Breast epithelium (tissue), 4 donors: ENCODE data around the gene RPL13. TPM values are rescaled to one million over a fixed set of nuclear protein-coding genes. Genes with fewer than 3 reads are reported as not detected.

ENCODE experiments used
- DNase-seq, 2 donors: peaks; one replicate each; pipeline ENCODE4 v3.0.0-alpha.2; 2019; ENCODE audit warnings: low spot score in 2 of 2
- H3K27ac ChIP-seq, 2 donors: fragments of 200-600 bp; sonication (generic) in 1 of 2; one replicate each; pipeline ENCODE4 v1.5.1; 2016 to 2019; ENCODE audit warnings: mild to moderate bottlenecking in 1 of 2
- H3K27me3 ChIP-seq, 2 donors: fragments of 200-600 bp; sonication (generic) in 1 of 2; one replicate each; pipeline versions ENCODE4 v1.5.1 to v1.6.0; 2017 to 2019; ENCODE audit warnings: control low read depth in 1 of 2, mild to moderate bottlenecking in 1 of 2
- H3K36me3 ChIP-seq: fragments of 200-600 bp; one replicate; pipeline ENCODE4 v1.5.1; 2019
- H3K4me1 ChIP-seq, 2 donors: fragments of 200-600 bp; sonication (generic); one replicate each; pipeline ENCODE4 v1.5.1; 2016 to 2019; ENCODE audit warnings: control low read depth in 1 of 2
- H3K4me3 ChIP-seq, 3 donors: fragments of 200-600 bp; sonication (generic); 1 replicate in 2 of 3; 2 replicates in 1 of 3; pipeline ENCODE4 v1.5.1; 2016 to 2019; ENCODE audit warnings: mild to moderate bottlenecking in 3 of 3, moderate library complexity in 2 of 3
- H3K9me3 ChIP-seq, 2 donors: fragments of 200-600 bp; sonication (generic) in 1 of 2; one replicate each; pipeline ENCODE4 v1.5.1; 2016 to 2019; ENCODE audit warnings: control low read depth in 1 of 2
- CTCF ChIP-seq, 3 donors: fragments of 450-650 bp; IDR thresholded peaks; one replicate each; pipeline ENCODE4 v1.5.1; 2016 to 2017; ENCODE audit warnings: antibody characterized with exemption in 3 of 3, mild to moderate bottlenecking in 3 of 3, moderate library complexity in 3 of 3
- POLR2A ChIP-seq: fragments of 450-650 bp; IDR thresholded peaks from one replicate; pipeline ENCODE4 v1.6.1; 2016; ENCODE audit warnings: antibody characterized with exemption, mild to moderate bottlenecking, moderate library complexity
- POLR2AphosphoS5 ChIP-seq, 3 donors: sonication (generic); formaldehyde crosslinking; IDR thresholded peaks; one replicate each; pipeline ENCODE4 v1.6.1; 2017; ENCODE audit warnings: antibody characterized with exemption in 3 of 3
- intact Hi-C: fragments of 100-400 bp; cut with DNase I; formaldehyde crosslinking; loops from one replicate; pipeline ENCODE4 v1.15.1; 2023; ENCODE audit warnings: low total_unique reads
- total RNA-seq, 3 donors: library from RNA; depleted of rRNA; stranded (reverse); fragments of >200 nt; gene quantifications; one replicate each; pipeline ENCODE4 v1.1.0, GENCODE V29; 2016

Gene RPL13
- total RNA-seq, 3 donors from 2014 or later, result 5,075 to 6,295 (median 5,484) TPM

- intact Hi-C loops, result no loop called here
- H3K4me3 ChIP-seq, result no peak overlapping the region
- peaks cover 3 to 6% of the 10 kb centered on the region in 2 donors for H3K4me1 ChIP-seq
- no peak for DNase-seq
- peaks cover 0 to 6% of the 10 kb centered on the region in 2 donors for H3K27me3 ChIP-seq
- TF ChIP-seq CTCF (IDR thresholded peaks at IDR 0.05) (no peak), POLR2A (no peak), POLR2AphosphoS5 (IDR thresholded peaks at IDR 0.05) (no peak)
- no peaks in the 10 kb centered on the region for H3K9me3 ChIP-seq
- no peaks in the 10 kb centered on the region for H3K36me3 ChIP-seq
- no peak overlapping the region for H3K27ac ChIP-seq
These were observed 39.9 kb downstream of the RPL13 start for GRCh38 chr16:89600427-89600826.

- Histone ChIP-seq H3K4me1 (peaks cover 3 to 6% of the 10 kb centered on the region in 2 donors), H3K27me3 (peaks cover 0 to 11% of the 10 kb centered on the region in 2 donors), H3K4me3 (no peak overlapping the region), H3K9me3 (no peaks in the 10 kb centered on the region), H3K27ac (no peak overlapping the region), H3K36me3 (no peaks in the 10 kb centered on the region)
- TF ChIP-seq POLR2A (no peak), POLR2AphosphoS5 (IDR thresholded peaks at IDR 0.05) (no peak), CTCF (IDR thresholded peaks at IDR 0.05) (no peak)
- intact Hi-C loops, result no loop called here
- DNase-seq, result no peak
These were observed 40.5 kb downstream of the RPL13 start for GRCh38 chr16:89600956-89601355.

DNA sequence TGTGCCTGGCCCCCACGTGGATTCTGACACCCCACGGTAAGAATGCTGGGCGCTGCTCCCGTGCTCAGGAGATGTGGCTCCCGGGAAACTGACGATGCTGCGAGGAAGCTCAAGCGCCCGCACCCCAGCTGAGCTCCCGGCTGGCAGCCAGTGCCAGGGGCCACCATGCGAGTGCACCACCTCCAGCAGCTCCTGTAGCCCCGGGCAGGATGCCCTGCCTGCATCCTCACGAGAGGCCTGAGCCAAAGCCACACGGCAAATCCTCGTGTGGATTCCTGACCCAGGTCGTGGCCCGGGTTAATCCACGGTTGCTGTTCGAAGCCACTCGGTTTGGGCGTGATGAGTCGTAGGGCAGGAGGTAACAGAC lies 41.4 kb downstream of the RPL13 start:
- Histone ChIP-seq H3K4me1 (peaks cover 3 to 6% of the 10 kb centered on the region in 2 donors), H3K27ac (no peak overlapping the region), H3K9me3 (no peaks in the 10 kb centered on the region), H3K36me3 (no peaks in the 10 kb centered on the region), H3K27me3 (peaks cover 0 to 13% of the 10 kb centered on the region in 2 donors), H3K4me3 (no peak overlapping the region)
- intact Hi-C loops, result no loop called here
- no peak for DNase-seq
- no peak for TF ChIP-seq CTCF (IDR thresholded peaks at IDR 0.05)
- no peak for TF ChIP-seq POLR2A
- no peak for TF ChIP-seq POLR2AphosphoS5 (IDR thresholded peaks at IDR 0.05)

GRCh38 chr16:89602273-89602951 lies 41.9 kb downstream of the RPL13 start:
- Histone ChIP-seq H3K4me1 (peaks cover 3 to 6% of the 10 kb centered on the region in 2 donors), H3K27me3 (peaks cover 0 to 13% of the 10 kb centered on the region in 2 donors), H3K9me3 (no peaks in the 10 kb centered on the region), H3K27ac (no peak overlapping the region), H3K36me3 (no peaks in the 10 kb centered on the region), H3K4me3 (peak overlapping the region in 2 of 3 donors; percentile 5 to 50)
- TF ChIP-seq POLR2AphosphoS5 (IDR thresholded peaks at IDR 0.05) (no peak), POLR2A (no peak), CTCF (IDR thresholded peaks at IDR 0.05) (no peak)
- intact Hi-C loops, result no loop called here
- no peak for DNase-seq

DNA sequence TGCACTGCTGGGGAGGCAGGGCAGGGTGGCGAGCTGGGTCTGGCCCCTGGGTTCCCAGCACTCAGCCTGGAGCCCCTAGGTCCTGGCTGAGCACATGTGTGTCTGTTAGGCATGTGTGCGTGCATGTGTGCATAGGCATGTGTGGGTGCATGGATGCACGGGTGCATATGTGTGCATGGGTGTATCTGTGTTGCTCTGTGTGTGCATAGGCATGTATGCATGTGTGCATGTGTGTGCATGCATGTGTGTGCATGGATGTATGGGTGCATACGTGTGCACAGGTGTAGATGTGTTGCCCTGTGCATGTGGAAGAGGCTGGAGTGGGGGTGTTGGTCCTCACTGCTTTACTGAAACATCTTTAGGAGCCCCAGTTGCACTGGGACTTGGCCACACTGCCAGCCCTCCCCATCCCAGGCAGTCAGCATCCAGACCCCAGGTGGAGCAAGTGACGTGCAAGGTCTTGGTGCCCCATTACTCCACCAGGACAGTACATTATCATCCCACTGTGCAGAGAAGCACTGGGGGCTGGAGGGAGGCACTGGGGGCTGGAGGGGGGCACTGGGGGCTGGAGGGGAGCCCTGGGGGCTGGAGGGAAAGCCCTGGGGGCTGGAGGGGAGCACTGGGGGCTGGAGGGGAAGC lies 42.6 kb downstream of the RPL13 start:
- Histone ChIP-seq H3K9me3 (no peaks in the 10 kb centered on the region), H3K27me3 (peaks cover 0 to 13% of the 10 kb centered on the region in 2 donors), H3K36me3 (no peaks in the 10 kb centered on the region), H3K27ac (no peak overlapping the region), H3K4me3 (no peak overlapping the region), H3K4me1 (peaks cover 3 to 6% of the 10 kb centered on the region in 2 donors)
- DNase-seq, result no peak
- intact Hi-C loops, result no loop called here
- no peak for TF ChIP-seq POLR2A
- no peak for TF ChIP-seq CTCF (IDR thresholded peaks at IDR 0.05)
- TF ChIP-seq POLR2AphosphoS5 (IDR thresholded peaks at IDR 0.05), result no peak
